Midbrain (tissue), 1 donor: ENCODE data around the gene ETV6.

ENCODE experiments used
- DNase-seq: peaks from one replicate; lab custom pipeline; 2025; lab: John Stamatoyannopoulos, UW

Gene ETV6

DNA sequence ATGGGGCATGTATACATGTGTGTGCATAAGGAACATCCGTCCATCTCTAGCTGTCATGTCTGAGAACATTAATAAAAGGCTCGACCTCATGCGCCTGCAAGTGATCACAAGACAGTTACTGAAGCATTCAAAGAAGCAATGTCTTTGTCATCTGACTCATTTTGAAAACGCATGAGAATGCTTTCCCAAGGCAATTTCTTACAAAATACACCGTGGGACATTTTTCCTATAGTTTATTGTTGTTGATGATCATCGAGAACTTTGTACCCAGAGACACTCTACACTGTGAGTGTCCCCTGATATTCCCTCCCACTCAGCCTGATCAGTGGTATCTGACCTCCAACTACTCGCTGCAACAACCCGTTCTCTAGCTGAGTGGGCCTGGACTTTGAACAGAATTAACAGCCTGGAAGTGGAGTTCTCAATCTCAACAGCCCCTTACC is 68.1 kb downstream of the ETV6 start:
- DNase-seq: no peak

DNA sequence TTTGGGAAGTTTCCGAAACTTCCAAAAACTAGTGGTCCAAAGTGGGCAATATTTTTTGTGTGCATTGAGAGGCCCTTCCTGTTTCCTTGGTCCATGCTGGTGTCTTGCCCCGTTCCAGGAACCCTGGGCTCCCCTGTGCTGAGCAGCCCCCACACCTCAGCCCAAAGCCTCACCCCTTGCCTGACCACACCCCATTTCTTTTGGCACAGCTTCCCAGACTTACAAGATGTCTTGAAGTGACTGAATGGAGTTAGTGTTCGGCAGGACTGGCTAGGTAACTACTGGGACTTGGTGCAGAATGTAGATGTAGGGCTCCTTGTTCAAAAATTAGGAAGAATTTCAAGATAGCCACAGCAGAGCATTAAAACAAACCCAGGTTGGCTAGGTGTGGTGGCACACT is 68.6 kb downstream of the ETV6 start:
- no peak for DNase-seq

DNA sequence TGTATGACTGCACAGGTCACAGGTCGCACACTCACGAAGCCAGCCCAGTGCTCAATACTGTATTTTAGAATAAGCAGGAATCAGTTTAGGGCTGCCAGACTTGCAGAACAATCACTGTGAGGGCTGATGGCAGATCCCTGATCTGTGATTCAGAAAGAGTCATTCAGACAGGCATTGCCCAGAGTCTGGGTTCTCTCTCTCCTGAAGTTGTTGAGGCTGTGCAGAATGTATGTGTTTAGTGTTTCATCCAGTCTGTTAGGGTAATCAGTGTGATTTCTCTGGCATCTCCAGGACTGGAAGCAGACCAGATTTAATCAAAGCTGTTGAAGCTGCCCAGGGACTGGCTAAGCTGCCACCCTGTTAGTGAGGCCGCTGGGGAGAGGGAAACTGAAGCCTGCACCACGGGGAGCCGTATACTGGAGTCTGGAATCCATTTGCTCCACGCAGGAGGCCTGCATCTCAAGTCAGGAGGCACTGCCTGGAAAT is 69.3 kb downstream of the ETV6 start:
- DNase-seq: no peak

DNA sequence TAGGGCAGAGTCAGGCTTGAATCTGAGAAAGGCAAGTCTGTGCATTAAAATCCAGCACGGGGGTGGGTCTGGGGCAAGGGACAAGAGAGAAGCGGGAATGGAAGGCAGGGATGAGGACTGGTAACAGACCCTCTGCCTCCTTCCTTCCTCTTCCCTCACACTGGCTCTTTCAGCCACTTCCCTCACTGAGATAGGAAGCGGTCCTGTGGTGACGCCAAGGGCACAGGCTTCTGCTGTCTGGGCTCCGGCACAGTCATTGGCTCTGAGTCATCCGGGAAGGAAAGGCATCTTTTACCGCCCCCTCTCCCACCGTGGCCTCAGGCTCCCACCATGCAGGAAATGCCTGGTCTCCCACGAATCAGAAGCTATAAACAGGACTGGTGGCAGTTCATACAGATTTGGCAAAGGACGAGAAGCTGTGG is 70.2 kb downstream of the ETV6 start:
- no peak for DNase-seq

DNA sequence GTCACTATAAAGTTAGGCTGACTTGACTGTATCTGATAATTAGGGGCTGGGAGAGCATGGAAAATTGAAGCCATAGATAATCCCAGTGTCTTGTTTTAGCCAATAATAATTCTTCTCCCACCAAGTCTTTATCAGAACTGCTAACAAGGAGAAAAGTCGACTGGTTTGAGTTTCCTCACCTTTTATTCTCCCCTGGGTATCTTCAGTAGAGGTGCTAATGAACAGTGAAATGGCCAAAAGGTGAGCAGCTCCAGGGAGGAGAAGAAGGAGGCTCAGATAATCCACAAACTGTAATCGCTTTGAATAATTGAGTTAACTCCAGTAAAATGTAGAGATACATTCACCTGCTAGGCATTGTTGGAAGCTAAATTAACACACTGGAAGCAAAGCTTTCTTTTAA is 72.6 kb downstream of the ETV6 start:
- no peak for DNase-seq

DNA sequence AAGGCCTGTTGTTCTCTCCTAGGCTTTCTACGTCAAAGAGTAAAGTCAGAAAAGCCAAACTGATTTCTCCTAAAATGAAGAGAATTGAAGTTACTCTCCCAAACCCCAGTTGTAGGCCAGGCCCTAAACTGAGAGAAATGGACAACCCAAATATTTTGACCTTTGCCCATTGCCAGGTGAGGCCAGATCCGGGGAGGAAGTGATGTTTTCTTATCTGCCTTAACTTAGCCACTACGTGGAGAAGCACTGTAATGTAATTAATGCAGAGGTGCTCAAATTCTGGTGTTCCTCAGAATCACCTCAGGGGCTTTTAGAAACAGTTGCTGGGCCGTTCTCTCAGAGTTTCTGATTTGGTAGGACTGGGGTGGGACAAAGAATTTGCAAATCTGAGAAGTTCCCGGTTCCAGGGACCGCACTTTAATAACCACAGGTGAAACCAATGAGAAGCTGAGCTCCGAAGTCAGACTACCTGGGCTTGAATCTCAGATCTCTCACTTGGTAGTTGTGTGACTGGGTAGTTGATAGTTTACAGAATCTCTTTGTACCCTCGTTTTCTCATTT is 73.2 kb downstream of the ETV6 start:
- no peak for DNase-seq

DNA sequence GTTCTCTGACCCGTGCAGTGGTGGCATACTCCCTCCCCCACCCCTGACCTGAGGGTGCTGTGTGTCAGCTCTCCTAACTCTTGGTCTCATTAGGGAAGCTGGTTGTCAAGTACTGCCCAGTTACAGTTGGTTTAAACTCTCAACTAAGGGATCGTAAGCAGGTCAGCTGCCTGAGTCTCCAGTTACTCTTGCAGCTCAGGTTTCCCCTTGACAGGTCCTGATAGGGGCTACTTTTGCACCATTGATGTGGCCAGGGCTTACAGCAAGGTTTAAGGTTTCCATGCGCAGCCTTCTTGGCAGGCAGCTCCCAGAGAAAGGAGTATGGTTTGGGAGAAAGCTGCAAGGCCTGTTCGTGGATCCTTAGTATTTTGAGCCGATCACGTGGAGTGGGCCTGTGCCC is 74.5 kb downstream of the ETV6 start:
- DNase-seq: no peak

DNA sequence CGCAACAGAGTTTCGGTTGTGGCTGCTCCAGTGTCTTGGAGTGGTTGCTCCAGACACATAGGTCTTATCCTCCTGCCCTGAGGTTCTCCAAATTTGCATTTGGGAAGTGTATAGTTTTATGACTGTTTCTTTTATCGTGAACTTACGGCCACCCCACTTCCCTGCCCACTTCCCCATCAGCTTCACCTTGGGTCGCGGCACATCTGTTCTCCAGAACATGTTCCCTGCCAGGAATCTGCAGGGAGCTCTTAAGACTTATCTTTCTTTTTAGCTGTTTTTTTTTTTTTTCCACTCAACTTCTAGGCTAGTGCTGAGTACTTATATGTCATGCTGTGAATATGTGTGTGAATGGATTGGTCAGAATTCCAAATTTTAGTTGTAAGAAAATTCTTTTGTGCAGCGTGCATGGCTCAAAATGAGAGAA is 75.4 kb downstream of the ETV6 start:
- no peak for DNase-seq

DNA sequence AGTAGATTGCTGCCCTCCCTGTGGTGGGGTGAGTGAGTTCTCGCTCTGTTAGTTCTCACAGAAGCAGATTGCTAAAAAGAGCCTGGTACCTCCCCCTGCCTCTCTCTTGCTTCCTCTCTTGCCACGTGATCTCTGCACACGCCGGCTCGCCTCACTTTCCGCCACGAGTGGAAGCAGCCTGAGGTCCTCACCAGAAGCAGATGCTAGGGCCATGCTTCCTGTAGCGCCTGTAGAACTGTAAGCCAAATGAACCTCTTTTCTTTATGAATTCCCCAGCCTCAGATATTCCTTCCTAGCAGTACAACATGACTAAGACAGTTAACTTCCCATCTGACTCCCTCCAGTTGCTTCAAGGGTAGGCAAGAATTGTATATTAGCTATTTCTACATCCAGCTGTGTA is 76.2 kb downstream of the ETV6 start:
- DNase-seq: no peak

DNA sequence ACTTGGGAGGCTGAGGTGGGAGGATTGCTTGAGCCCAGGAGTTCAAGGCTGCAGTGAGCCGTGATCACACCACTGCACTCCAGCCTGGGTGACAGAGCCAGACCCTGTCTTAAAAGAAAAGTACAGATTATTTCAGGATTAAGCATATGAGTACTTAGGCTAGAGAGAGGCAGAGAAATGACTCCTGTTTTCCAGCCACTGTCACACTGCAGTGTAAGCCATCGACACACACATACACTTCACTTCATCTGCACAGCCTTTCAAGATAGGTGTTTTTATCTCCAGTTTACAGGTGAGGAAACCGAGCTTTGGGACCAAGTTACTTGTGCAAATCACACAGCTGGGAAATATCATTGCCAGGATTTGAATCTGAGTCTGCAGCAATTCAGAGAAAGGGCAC is 77.2 kb downstream of the ETV6 start:
- DNase-seq: no peak

DNA sequence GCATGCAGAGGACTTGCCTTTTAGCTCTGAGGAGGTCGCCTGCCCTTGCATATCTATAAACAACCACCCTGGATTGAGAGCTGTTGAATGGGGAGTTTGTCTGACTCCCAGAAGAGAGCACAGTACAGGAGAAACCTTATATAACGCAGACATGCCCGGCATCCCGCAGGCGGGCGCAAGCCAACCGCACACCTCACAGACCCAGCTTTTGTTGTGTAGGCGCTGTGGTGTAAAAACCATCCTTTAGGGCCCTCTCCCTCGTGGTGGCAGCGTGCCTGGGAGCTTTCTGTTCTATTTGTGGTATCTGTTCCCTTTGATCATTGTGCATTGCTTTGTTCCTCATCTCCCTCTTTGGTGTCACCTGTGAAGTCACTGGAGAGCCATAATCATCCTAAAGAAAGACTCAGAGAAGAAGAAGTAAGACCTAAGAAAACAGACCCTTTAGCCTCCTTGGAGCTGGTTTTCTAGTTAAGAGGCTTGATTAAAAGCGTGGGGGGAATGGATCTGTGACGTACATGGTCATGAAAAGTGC is 77.7 kb downstream of the ETV6 start:
- DNase-seq: no peak

DNA sequence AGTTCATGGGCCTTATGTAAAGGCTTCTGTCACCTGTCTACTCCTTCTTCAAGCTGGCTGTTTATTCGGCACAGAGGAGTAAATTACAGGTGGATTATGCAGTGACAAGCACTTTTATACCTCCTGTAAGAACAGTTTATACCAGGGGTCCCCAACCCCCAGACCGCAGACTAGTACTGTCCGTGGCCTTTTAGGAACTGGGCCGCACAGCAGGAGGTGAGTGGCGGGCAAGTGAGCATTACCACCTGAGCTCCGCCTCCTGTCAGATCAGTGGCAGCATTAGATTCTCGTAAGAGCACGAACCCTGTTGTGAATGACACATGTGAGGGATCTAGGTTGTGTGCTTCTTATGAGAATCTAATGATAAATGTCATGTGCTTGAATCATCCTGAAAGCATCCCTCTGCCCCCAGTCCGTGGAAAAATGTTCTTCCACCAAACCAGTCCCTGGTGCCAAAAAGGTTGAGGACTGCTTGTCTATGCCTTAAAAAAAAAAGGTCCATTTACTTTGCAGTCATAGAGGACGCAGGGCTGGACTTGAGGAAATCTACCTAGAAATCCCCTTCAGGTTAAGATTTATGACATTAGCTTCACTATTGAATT is 78.8 kb downstream of the ETV6 start:
- no peak for DNase-seq

DNA sequence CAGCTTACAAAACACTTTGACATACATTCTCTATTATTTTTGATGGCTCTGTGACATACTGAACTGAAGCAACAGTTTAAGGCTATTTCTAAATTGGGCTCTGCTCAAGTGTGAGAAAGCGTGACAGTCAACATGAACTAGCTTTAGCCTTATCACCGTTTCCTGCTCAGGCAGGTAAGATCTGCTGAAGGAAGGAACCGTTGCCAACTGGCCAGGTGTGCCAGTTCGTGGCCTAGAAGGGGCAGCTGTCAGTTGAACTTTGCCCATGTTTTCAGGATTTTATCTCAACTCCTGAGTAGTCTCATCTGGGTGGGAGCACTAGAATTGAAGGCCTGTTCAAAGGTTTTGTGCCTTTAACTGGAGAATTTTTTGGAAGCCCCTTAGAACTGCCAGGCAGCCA is 79.5 kb downstream of the ETV6 start:
- no peak for DNase-seq

DNA sequence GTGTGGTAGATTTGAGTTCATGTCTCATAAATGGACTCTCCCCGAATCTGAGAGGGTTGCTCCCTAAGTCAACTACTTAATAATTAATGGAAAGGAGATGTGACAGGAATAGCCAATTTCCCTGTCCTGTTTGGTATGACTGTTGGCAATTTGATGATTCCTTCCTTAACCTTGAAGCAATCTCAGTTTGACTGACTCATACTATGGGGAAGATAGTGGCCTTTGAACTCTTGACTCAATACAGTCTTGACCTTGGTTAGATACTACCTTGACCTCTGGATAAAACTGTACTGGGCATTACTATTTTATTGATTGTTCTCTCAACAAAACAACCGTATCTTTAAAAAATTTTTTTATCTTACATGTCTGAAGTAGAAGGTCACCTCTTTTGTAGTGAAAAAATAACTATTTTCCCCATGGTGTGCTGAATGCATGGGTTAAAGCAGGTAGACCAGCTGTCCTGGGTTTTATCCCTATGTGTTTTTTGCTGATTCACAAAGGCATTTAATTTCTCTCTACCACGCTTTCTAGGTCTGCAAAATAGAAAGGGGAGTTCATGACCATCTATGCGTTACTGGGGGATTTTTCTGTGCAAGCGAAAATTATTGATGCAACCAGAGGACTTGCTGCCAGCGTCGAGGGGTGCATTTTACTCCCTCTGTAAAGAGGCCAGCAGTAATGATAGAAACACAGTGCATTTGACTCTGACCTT is 80.1 kb downstream of the ETV6 start:
- DNase-seq: no peak

DNA sequence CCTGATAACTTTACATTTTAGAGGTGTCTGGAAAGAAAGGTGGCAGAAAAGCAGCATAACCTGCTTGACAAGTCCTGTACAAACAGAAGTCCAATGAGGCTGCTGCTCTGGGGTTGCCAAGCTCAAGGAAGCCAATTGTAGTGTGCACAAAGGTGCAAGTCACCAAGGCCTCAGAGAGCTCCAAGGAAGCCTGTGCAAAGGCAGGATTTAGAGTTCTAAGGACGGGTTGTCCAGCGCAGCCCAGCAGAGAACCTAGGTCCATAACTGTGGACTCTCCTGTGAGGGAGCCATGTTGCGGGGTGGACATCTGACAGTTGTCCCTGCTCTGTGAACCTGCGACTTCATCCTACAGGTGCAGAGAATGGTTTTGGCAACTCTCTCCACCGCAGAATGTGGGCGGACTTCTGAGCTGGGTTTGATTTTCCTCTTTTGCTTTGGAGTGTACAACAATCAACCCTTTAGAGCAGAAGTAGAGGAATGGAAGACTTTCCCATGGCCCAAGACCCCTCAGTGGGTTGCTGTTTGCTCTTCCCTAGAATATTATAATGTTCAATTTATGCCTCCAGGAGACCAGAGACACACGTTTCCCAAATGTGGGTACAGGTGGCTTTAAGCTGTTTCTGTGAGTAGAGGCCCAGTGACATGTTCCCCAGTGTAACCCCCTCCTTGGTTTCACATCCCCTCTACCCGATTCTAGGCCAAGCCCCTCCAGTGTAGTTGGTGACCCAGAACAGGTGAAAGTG is 81.0 kb downstream of the ETV6 start:
- no peak for DNase-seq

DNA sequence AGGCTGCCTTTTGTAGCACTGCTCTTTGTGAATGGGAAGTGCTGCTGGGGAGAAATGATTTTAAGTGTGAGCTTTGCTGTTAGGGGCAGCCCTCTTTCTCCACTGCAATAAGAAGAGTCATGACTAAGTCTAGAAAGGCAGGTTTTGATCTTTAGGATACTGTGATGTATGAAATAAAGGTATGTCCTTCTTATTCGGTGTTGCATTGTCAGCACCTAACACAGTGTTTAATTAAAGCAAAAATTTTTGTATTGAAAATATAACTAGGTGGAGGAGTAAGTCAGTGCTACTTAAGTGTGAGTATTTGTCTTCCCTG is 81.5 kb downstream of the ETV6 start:
- DNase-seq: no peak

DNA sequence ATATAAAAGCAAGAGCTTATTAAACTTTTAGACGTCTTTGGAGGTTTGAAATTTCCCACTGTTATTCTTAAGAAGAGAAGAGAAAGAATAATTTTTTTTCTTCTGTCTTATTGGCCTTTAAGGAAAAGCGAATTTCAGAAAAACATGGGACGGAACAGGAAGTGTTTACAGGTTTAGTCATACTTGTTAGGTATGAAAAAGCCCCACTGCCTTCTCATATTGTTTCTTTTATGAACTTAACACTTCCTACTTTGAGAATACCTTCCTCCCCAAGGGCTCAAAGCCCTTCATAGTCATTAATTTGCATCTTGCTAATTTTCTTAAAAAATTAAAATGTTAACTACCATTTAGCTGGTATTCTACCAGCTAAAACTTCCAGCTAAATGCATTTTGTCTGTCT is 82.0 kb downstream of the ETV6 start:
- DNase-seq: no peak

DNA sequence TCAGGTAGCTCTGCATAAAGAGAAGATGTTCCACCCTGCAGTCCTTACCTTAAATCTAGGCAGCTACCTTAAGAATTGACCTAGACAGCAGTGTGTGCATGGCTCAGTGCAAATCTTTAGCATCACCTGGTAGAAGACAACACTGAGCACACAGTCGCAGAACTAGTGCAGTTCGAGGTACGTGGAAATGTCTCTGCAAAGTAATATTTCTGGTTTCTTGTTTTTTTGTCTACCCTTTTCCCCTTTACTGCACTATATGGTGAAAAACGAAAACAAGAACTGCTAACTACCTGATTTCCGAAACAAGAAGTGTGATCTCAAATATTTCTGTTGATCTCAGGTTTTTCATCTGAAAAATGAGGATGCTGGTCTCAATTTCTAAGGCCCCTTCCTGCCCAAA is 82.5 kb downstream of the ETV6 start:
- no peak for DNase-seq

DNA sequence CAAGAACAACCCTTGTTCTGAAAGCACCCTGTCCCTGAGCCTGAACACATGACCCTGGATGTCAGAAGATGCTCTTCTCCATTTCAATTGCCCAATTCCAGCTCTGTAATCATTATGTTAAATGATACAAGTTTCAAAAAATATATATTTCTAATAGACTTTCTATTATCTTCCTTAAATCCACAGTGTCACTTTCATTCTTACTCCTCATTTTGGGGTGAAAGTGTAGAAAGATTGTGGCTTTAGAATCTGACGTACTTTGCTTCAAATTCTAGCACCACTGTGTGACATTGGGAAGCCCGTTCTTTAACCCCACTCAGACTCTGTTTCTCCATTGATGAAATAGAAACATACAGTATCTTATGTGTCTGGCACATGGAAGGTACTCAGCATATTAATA is 83.2 kb downstream of the ETV6 start:
- DNase-seq: no peak

DNA sequence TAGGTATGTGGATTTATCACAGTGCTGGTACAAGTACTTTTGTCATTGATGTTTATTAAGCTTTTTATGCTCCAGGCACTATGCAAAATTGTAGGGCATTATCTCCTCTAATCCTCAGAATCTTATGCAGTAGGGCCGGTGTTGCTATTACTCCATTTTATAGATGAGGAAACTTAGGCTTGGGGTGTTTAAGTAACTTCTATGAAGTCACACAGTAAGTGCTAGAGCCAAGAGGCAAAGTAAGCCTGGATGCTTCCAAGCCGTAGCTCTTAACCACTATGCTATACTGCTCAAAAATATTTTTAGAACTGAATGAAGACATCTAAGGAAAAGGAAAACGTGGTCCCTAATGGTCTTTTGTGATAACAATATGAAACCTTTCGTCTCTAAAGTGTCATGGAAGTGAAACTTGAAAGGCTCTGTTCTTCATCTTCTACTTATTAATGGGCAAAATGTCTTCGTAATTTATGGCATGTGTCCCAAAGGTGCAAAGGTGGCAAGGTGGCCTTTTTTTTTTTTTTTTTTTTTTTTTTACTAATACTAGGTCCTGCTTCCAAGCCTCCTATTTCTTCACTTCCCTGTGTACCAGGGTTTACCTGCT is 85.2 kb downstream of the ETV6 start:
- DNase-seq: no peak

DNA sequence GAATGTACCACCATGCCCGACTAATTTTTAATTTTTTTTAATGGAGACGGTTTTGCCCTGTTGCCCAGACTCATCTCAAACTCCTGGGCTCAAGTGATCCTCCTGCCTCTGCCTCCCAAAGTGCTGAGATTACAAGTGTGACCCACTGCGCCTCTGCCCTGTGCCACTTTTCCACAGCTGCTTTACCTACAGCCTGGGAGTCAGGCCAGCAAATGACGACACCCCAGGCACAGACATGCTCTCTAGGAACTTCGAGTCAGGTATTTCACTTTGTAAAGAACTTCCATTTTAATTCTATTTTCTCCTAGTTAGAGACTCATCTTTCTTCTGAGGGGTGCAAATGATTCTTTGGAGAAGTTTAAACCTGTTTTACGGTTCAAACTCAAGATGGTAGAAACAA is 89.0 kb downstream of the ETV6 start:
- DNase-seq: no peak

DNA sequence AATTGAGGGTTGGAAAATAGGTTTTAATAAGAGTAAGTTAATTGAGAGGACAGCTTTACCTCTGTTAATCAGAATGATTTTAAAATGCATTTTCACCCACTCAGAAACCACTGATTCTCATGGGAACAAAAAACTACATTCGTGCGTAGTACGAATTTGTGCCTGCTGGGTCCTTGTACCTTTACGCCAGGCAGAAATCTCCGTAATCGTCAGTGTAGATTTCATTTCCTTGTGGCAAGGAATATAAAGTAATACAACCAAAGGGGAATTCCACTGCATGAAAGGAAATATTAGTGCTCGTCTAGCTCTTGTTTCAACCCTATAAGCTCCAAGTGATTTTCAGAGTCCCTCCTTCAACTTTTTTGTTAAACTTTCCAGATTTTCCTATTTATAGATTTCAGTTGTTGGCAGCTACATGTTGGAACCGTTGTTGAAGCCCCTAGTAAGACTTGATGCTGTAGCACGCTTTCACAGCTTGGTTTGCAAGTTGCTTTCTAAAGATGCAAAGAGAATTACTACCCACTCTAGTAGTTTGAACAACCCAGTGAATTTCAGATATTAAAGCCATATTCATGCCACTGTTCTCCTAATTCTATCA is 90.6 kb downstream of the ETV6 start:
- no peak for DNase-seq
